Brain microvascular endothelial cell (primary cell): Measurements from ENCODE around the gene GNA15.

Source experiments
- DNase-seq: peaks from one replicate; pipeline ENCODE4 v3.0.0-alpha.2; 2020
- H3K27ac ChIP-seq: fragments of 250-450 bp; sonication (Bioruptor Pico); 2 replicates; pipeline ENCODE4 v1.5.1; 2020; ENCODE audit warnings: mild to moderate bottlenecking, moderate library complexity
- H3K27me3 ChIP-seq: fragments of 250-450 bp; sonication (Bioruptor Pico); replicated peaks from 2 replicates; pipeline ENCODE4 v1.5.1; 2020; ENCODE audit warnings: mild to moderate bottlenecking
- H3K36me3 ChIP-seq: fragments of 250-450 bp; sonication (Bioruptor Pico); replicated peaks from 2 replicates; pipeline ENCODE4 v1.5.1; 2020; ENCODE audit warnings: mild to moderate bottlenecking
- H3K4me3 ChIP-seq: 2 replicates; pipeline ENCODE4 v1.5.1; 2011; ENCODE audit warnings: low read depth, mild to moderate bottlenecking, control low read depth, low read length, moderate library complexity
- in situ Hi-C: cut with HindIII; loops from 2 replicates; pipeline ENCODE4 v1.10.0; 2017; ENCODE audit warnings: low sequenced_read_pairs, low pct_ligation_motif_present
- TF ChIP-seq, protein P1 (sequence below): IDR thresholded peaks from 2 replicates; pipeline ENCODE4 v1.5.1; 2011; ENCODE audit warnings: low read depth, mild to moderate bottlenecking, moderate library complexity, low read length, control low read depth, inconsistent platforms; ENCODE audit errors: missing control alignments

Gene GNA15

DNA sequence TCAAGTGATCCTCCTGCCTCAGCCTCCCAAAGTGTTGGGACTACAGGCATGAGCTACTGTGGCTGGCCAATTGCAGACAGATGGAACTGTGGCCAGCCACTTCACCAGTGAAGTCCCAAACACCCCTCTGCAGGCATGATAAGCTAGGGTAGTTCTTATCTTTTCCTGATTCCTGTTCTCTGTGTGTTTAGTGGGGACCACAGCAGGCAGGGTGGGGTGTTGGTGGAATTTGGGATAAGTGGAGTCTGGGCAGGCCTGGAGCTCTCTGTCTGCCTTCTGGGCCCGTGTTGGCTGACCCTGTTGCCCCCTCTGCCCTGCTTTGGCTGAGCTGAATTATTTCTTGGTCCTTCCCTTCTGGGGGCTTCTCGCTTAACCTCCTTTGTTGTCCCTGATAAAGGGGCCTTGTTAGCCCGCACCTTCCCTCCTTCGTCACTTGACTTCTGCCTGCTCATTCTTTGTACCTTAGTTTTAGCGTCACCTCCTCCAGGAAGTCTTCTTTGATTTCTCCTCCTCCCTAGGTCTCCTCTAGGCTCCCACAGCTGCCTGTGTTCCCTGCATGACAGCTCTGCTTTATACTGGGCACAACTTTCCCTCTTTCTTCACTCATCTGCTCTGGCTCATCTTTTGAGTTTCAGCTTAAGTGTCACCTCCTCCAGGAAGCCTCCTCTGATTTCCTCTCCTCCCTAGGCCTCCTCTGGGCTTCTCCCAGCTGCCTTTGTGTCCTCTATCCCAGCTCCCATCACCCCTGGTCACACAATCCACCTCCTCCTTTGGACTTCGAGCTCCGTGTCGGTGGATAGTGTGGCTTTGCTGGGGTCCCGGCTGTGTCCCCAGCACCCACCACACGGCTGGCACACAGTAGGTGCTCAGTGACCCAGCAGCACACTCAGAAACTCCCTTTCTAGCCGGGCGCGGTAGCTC is 48.1 kb downstream of the GNA15 start:
- no peak for DNase-seq
- Histone ChIP-seq H3K4me3 (no peak overlapping the region), H3K27ac (no peak overlapping the region), H3K27me3 (no peaks in the 10 kb centered on the region), H3K36me3 (no peaks in the 10 kb centered on the region)
- in situ Hi-C loops: no loop called here
- TF ChIP-seq, protein P1, sequence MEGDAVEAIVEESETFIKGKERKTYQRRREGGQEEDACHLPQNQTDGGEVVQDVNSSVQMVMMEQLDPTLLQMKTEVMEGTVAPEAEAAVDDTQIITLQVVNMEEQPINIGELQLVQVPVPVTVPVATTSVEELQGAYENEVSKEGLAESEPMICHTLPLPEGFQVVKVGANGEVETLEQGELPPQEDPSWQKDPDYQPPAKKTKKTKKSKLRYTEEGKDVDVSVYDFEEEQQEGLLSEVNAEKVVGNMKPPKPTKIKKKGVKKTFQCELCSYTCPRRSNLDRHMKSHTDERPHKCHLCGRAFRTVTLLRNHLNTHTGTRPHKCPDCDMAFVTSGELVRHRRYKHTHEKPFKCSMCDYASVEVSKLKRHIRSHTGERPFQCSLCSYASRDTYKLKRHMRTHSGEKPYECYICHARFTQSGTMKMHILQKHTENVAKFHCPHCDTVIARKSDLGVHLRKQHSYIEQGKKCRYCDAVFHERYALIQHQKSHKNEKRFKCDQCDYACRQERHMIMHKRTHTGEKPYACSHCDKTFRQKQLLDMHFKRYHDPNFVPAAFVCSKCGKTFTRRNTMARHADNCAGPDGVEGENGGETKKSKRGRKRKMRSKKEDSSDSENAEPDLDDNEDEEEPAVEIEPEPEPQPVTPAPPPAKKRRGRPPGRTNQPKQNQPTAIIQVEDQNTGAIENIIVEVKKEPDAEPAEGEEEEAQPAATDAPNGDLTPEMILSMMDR: no peak

DNA sequence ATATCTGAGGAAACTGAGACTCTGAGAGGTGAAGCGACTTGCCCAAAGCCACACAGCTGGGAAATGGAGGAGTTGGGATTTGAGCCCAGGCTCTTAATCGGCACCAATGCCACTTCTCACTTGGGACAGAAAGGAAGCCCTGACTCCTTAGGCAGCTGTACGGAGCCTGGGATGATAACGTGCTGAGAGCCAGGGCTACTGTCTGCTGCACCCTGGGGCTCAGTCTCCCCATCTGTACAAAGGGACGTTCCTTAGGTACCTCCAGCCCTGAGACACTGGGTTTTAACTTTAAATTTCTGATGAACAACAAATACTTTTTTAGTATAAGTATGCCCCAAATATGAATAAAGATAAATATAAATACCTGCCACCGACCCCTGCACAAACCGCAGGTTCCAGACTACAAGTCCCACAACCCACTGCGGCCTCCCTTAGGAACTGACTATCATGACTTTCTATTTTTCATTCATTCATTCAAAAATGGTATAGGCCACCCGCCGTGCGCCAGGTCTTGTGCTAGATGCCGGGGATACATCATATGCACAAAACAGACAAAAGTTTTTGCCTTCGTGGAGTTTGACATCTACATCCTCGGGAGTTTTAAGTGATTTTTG is 49.1 kb downstream of the GNA15 start:
- H3K4me3 ChIP-seq: peak overlapping the region; percentile 66
- H3K27ac ChIP-seq: peak overlapping the region; percentile 14
- TF ChIP-seq, protein P1: no peak
- no peaks in the 10 kb centered on the region for H3K36me3 ChIP-seq
- in situ Hi-C loops: no loop called here
- no peaks in the 10 kb centered on the region for H3K27me3 ChIP-seq
- DNase-seq: peak; percentile 75

DNA sequence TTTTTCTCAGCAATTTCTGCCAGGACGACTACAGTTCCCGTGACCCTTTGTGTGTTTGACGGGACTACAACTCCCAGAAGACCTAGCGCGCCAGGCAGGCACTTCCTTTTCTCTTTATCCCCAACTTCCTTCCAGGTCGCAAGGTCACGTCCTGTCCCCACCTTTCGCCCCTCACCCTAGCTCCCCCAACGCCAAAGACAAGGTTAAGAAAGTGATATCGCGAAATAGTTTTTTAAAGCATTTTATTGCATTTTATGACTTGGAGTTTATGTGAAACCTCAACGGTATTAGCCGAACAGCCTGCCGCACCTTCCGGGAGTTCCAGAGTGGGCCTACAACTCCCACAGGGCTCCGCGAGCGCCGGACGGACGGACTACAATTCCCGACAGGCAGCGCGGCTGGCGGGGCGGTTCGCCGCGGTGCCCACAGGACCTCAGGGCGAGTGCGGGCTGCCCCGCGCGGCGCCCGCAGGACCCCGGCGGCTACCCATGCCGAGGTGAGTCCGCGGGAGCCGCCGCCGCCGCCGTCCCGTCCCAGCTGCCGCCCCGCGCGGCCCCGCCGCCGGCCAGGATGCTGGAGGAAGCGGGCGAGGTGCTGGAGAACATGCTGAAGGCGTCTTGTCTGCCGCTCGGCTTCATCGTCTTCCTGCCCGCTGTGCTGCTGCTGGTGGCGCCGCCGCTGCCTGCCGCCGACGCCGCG is 49.8 kb downstream of the GNA15 start, which contains the start of gene NCLN:
NCLN (plus strand) TSS at position 470 of the 699 bp plus-strand sequence; CDS start at position 571, 101 bp downstream.
- Histone ChIP-seq H3K36me3 (no peaks in the 10 kb centered on the region), H3K27ac (peak within 1 kb of the TSS; percentile 26), H3K4me3 (peak within 1 kb of the TSS; percentile 88), H3K27me3 (no peaks in the 10 kb centered on the region)
- in situ Hi-C loops: no loop called here
- peak; percentile 91 for DNase-seq
- TF ChIP-seq, protein P1: no peak

- H3K27ac ChIP-seq: peak overlapping the region; percentile 26
These were observed 50.4 kb downstream of the GNA15 start for GRCh38 chr19:3186160-3186688.

More at GRCh38 chr19:3186160-3186688, 50.4 kb downstream of the GNA15 start:
- TF ChIP-seq, protein P1: no peak
- no peaks in the 10 kb centered on the region for H3K36me3 ChIP-seq
- in situ Hi-C loops: no loop called here
- peak overlapping the region; percentile 88 for H3K4me3 ChIP-seq
- no peaks in the 10 kb centered on the region for H3K27me3 ChIP-seq
- no peak for DNase-seq
